ENCODE measurements around the gene FN1.
"Not testable (repeated sequence)": the region's sequence is repeated elsewhere in the genome, so short reads cannot be mapped to it uniquely, and the experiment has no call there.

Gene FN1

GRCh38 chr2:215363461-215364156 is 72.3 kb downstream of the FN1 start:
- DNase-seq: no peak

- no peak for DNase-seq
Measured at GRCh38 chr2:215363039-215363438, 72.8 kb downstream of the FN1 start.

GRCh38 chr2:215362562-215362904 is 73.3 kb downstream of the FN1 start:
- DNase-seq: no peak

GRCh38 chr2:215361876-215362561 is 73.8 kb downstream of the FN1 start:
- no peak for DNase-seq

- DNase-seq: no peak
Measured at GRCh38 chr2:215361211-215361875, 74.5 kb downstream of the FN1 start.

GRCh38 chr2:215360596-215360995 is 75.3 kb downstream of the FN1 start:
- DNase-seq: no peak

- not testable (repeated sequence) for DNase-seq
Measured at GRCh38 chr2:215360059-215360458, 75.8 kb downstream of the FN1 start.

- DNase-seq: no peak
Measured at GRCh38 chr2:215359576-215359922, 76.3 kb downstream of the FN1 start.

- DNase-seq: no peak
Measured at GRCh38 chr2:215358891-215359575, 76.8 kb downstream of the FN1 start.

- DNase-seq: no peak
Measured at GRCh38 chr2:215358312-215358845, 77.5 kb downstream of the FN1 start.

- no peak for DNase-seq
Measured at GRCh38 chr2:215357660-215358059, 78.2 kb downstream of the FN1 start.

GRCh38 chr2:215356948-215357461 is 78.9 kb downstream of the FN1 start:
- DNase-seq: no peak

- DNase-seq: no peak
Measured at GRCh38 chr2:215356334-215356947, 79.4 kb downstream of the FN1 start.

- no peak for DNase-seq
Measured at GRCh38 chr2:215355801-215356200, 80.1 kb downstream of the FN1 start.

GRCh38 chr2:215354771-215355695 is 80.8 kb downstream of the FN1 start:
- DNase-seq: no peak

- DNase-seq: no peak
Measured at GRCh38 chr2:215352602-215353001, 83.3 kb downstream of the FN1 start.

GRCh38 chr2:215347878-215348277 is 88.0 kb downstream of the FN1 start:
- no peak for DNase-seq

GRCh38 chr2:215338883-215339679 is 96.8 kb downstream of the FN1 start:
- DNase-seq: no peak

GRCh38 chr2:215332872-215333595 is 102.8 kb downstream of the FN1 start:
- no peak for DNase-seq

GRCh38 chr2:215328066-215328465 is 107.8 kb downstream of the FN1 start:
- DNase-seq: no peak
